Naive thymus-derived CD4-positive, alpha-beta T cell (primary cell): ENCODE results near the gene LMAN1. TPM values are rescaled to one million over a fixed set of nuclear protein-coding genes. Genes with fewer than 3 reads are reported as not detected.

Experiments used
- ATAC-seq: fragments of 150-1000 bp; cut with Tn5 transposase; 2 replicates; pipeline ENCODE4 v1.10.0; 2021; ENCODE audit warnings: mild to moderate bottlenecking, moderate library complexity
- CTCF ChIA-PET: fragments of 350-600 bp; sonication (Branson Sonifier 250); formaldehyde crosslinking; loops from one replicate; lab custom pipeline; 2021; ENCODE audit warnings: antibody characterized with exemption; lab: Charles Lee
- POLR2A ChIA-PET: fragments of 350-600 bp; sonication (Branson Sonifier 250); formaldehyde crosslinking; loops from one replicate; lab custom pipeline; 2021; ENCODE audit warnings: antibody characterized with exemption, inconsistent platforms; lab: Charles Lee
- DNase-seq, 9 donors: peaks; one replicate each; pipeline versions ENCODE4 v3.0.0 to v3.0.0-alpha.2; 2020 to 2022; ENCODE audit warnings: mixed read lengths in 1 of 9
- H3K27ac ChIP-seq: one replicate; pipeline ENCODE4 v1.7.0; 2013; ENCODE audit warnings: mild to moderate bottlenecking, low read depth, low read length, moderate library complexity
- H3K27me3 ChIP-seq, 2 donors: one replicate each; pipeline ENCODE4 v1.7.0; 2013; ENCODE audit warnings: low read length in 2 of 2, mild to moderate bottlenecking in 2 of 2, moderate library complexity in 2 of 2; ENCODE audit not compliant: control insufficient read depth in 2 of 2, insufficient read depth in 2 of 2
- H3K36me3 ChIP-seq, 3 experiments: 1 replicate in 2 of 3; 2 replicates in 1 of 3; pipeline ENCODE4 v1.7.0; 2013; ENCODE audit warnings: low read length in 3 of 3, mild to moderate bottlenecking in 3 of 3, moderate library complexity in 1 of 3; ENCODE audit not compliant: insufficient read depth in 3 of 3, control insufficient read depth in 2 of 3
- H3K4me1 ChIP-seq, 2 donors: one replicate each; pipeline ENCODE4 v1.7.0; 2013; ENCODE audit warnings: low read length in 2 of 2, mild to moderate bottlenecking in 2 of 2, moderate library complexity in 1 of 2; ENCODE audit not compliant: control insufficient read depth in 2 of 2, insufficient read depth in 2 of 2
- H3K4me3 ChIP-seq: 2 replicates; pipeline ENCODE4 v1.7.0; 2013; ENCODE audit warnings: mild to moderate bottlenecking, low read length
- H3K9me3 ChIP-seq, 3 experiments: 1 replicate in 2 of 3; 2 replicates in 1 of 3; pipeline ENCODE4 v1.7.0; 2013; ENCODE audit warnings: low read length in 3 of 3; ENCODE audit not compliant: control insufficient read depth in 2 of 3
- H3K27ac Mint-ChIP-seq, 9 donors: one replicate each; pipeline ENCODE4 v1.8.0; 2020 to 2022; ENCODE audit warnings: mixed read lengths in 9 of 9, mild to moderate bottlenecking in 8 of 9, moderate library complexity in 5 of 9, inconsistent platforms in 2 of 9
- H3K27me3 Mint-ChIP-seq, 5 donors: one replicate each; pipeline ENCODE4 v1.8.0; 2021 to 2022; ENCODE audit warnings: mixed read lengths in 5 of 5, mild to moderate bottlenecking in 1 of 5
- H3K36me3 Mint-ChIP-seq, 5 donors: one replicate each; pipeline ENCODE4 v1.8.0; 2020 to 2022; ENCODE audit warnings: mixed read lengths in 5 of 5, mild to moderate bottlenecking in 3 of 5, inconsistent platforms in 1 of 5
- H3K4me1 Mint-ChIP-seq, 7 donors: one replicate each; pipeline ENCODE4 v1.8.0; 2020 to 2022; ENCODE audit warnings: mixed read lengths in 7 of 7, mild to moderate bottlenecking in 3 of 7, inconsistent platforms in 1 of 7
- H3K4me3 Mint-ChIP-seq, 10 donors: one replicate each; pipeline ENCODE4 v1.8.0; 2020 to 2022; ENCODE audit warnings: mild to moderate bottlenecking in 10 of 10, mixed read lengths in 10 of 10, moderate library complexity in 6 of 10, inconsistent platforms in 2 of 10
- H3K9me3 Mint-ChIP-seq, 11 donors: one replicate each; pipeline ENCODE4 v1.8.0; 2020 to 2022; ENCODE audit warnings: mixed read lengths in 11 of 11, mild to moderate bottlenecking in 4 of 11, inconsistent platforms in 1 of 11, moderate library complexity in 1 of 11
- intact Hi-C, 2 donors: fragments of 100-400 bp; cut with micrococcal nuclease; formaldehyde crosslinking; loops; one replicate each; pipeline ENCODE4 v1.15.1; 2023
- polyA plus RNA-seq, 2 donors: library from polyadenylated mRNA; unstranded; fragments of 300-500 nt; fragmentation: Illumina TruSeq; gene quantifications; one replicate each; pipeline ENCODE4 v1.2.3, GENCODE V29; 2021
- total RNA-seq, 6 experiments: library from RNA in 5 of 6; stranded (reverse) in 5 of 6; gene quantifications; 1 replicate in 5 of 6; 2 replicates in 1 of 6; pipeline ENCODE4 v1.2.3 and lab custom pipeline; 2021 to 2026

Gene LMAN1
- total and polyA plus RNA-seq, 7 experiments from 2014 or later: 21.6 to 120 (median 38.9) TPM

DNA sequence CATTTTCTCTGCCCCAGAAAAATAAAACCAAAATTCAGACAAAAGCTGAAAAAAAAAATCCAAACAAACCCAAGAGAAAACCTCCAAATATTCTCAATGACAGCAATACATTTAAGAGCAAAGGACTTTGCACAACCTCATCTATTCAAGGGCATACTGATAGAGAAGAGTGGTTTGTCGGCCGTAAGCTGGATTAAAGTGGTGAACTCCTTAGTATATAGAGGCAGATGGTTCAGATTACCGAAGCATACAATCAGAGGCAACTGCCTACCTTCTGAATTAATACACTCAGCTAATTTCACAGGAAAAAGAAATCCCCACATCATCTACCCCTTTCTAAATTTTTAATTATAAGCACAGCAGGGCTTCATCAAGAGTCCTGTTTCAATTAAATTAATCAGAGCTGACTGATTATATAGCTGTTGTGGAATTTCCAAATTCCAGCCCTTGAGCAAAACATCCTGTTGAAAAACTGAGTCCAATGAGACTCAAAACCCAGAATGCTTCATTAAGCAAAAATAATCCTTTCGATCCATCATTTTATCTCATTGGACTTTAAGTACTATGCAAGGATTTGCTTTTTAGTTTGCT lies 40.5 kb downstream of the LMAN1 start, which contains the start of gene CPLX4:
Gene CPLX4 (minus strand): TSS at position 190 of the 591 bp plus-strand sequence. CDS start 187 bp downstream, at position 3.
- no peak for DNase-seq
- ATAC-seq: no peak
- Histone ChIP-seq H3K4me3 (no peak within 1 kb of the TSS), H3K36me3 (no peaks in the 10 kb centered on the region), H3K27me3 (no peaks in the 10 kb centered on the region), H3K4me1 (no peaks in the 10 kb centered on the region), H3K9me3 (no peaks in the 10 kb centered on the region), H3K27ac (no peak within 1 kb of the TSS)
- ChIA-PET CTCF (no interaction called here), POLR2A (interaction anchor here (0.5 kb wide), 1 partner anchor 29 kb away, joined by 3 read pairs; no protein-coding TSS in a partner anchor)
- intact Hi-C loops: no loop called here
- Mint-ChIP-seq H3K9me3 (no peaks in the 10 kb centered on the region), H3K4me1 (no peaks in the 10 kb centered on the region), H3K27ac (no peak within 1 kb of the TSS), H3K27me3 (peaks cover 5 to 42% (median 9%) of the 10 kb centered on the region in 5 donors), H3K36me3 (no peaks in the 10 kb centered on the region), H3K4me3 (no peak within 1 kb of the TSS)

DNA sequence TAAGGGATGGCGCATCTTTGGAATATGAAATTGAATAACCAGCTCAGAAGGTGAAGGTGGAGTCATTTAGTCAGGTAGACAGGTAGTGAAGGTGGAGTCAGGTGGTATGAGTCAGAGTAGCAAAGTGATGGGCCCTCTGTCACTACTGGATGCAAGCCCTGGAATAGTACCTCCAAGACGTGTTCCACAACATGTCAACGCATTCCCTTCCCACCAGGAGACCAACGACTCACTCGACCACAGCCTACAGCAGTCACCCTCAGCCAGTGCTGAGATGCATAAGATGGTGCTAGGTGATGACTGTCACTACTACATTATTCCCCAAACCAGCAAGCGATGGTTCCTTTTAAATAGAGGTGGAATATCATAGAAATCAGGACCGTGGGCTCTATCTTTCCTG lies 47.4 kb downstream of the LMAN1 start:
- Mint-ChIP-seq H3K9me3 (no peaks in the 10 kb centered on the region), H3K27me3 (peaks cover 29 to 59% (median 38%) of the 10 kb centered on the region in 5 donors), H3K4me1 (peaks cover 0 to 3% (median 0%) of the 10 kb centered on the region in 7 donors), H3K36me3 (no peaks in the 10 kb centered on the region), H3K27ac (no peak overlapping the region), H3K4me3 (no peak overlapping the region)
- Histone ChIP-seq H3K36me3 (no peaks in the 10 kb centered on the region), H3K27me3 (peaks cover 0 to 10% of the 10 kb centered on the region in 2 donors), H3K27ac (no peak overlapping the region), H3K9me3 (no peaks in the 10 kb centered on the region), H3K4me1 (peaks cover 0 to 4% of the 10 kb centered on the region in 2 donors), H3K4me3 (no peak overlapping the region)
- ChIA-PET CTCF (interaction anchor here (1.0 kb wide), 1 partner anchor 90 kb away, joined by 4 read pairs; no protein-coding TSS in a partner anchor), POLR2A (no interaction called here)
- intact Hi-C loops: no loop called here
- ATAC-seq (no peak), DNase-seq (no peak)

DNA sequence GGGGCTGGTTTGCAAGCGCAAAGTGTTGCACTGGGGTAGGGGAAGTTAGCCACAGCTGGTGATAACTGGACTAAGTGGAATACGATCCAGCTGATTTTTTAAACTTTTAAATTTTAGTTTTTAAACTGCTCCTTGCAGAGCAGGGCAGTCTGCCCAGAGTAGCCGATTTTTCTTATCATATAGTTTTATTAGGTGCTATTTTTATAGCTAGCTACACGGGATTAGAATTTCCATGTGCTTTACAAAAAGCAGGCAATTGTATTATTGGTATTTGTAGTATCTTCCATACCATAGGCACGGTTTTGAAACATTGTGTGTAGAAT lies 50.2 kb downstream of the LMAN1 start:
- Histone ChIP-seq H3K27me3 (peaks cover 0 to 10% of the 10 kb centered on the region in 2 donors), H3K36me3 (no peaks in the 10 kb centered on the region), H3K9me3 (no peaks in the 10 kb centered on the region), H3K4me1 (peaks cover 0 to 4% of the 10 kb centered on the region in 2 donors), H3K4me3 (peak overlapping the region; percentile 56), H3K27ac (no peak overlapping the region)
- peak overlapping the region in 6 of 10 donors; percentile 46 to 76 (median 61) for H3K4me3 Mint-ChIP-seq
- ATAC-seq (no peak), DNase-seq (no peak)
- no peaks in the 10 kb centered on the region for H3K36me3 Mint-ChIP-seq
- peaks cover 30 to 63% (median 52%) of the 10 kb centered on the region in 5 donors for H3K27me3 Mint-ChIP-seq
- H3K9me3 Mint-ChIP-seq: no peaks in the 10 kb centered on the region
- ChIA-PET CTCF (interaction anchor here (0.7 to 4.2 kb wide), 5 partner anchors 8 to 530 kb away, joined by 3 to 68 read pairs (median 3); no protein-coding TSS in a partner anchor), POLR2A (no interaction called here)
- no peak overlapping the region for H3K27ac Mint-ChIP-seq
- peaks cover 0 to 3% (median 0%) of the 10 kb centered on the region in 7 donors for H3K4me1 Mint-ChIP-seq
- intact Hi-C loops: loop anchor here (1.0 to 2.0 kb wide), 4 partner anchors 50 to 94 kb away; partner anchors contain the start of gene LMAN1 (in 2 of the 2)

DNA sequence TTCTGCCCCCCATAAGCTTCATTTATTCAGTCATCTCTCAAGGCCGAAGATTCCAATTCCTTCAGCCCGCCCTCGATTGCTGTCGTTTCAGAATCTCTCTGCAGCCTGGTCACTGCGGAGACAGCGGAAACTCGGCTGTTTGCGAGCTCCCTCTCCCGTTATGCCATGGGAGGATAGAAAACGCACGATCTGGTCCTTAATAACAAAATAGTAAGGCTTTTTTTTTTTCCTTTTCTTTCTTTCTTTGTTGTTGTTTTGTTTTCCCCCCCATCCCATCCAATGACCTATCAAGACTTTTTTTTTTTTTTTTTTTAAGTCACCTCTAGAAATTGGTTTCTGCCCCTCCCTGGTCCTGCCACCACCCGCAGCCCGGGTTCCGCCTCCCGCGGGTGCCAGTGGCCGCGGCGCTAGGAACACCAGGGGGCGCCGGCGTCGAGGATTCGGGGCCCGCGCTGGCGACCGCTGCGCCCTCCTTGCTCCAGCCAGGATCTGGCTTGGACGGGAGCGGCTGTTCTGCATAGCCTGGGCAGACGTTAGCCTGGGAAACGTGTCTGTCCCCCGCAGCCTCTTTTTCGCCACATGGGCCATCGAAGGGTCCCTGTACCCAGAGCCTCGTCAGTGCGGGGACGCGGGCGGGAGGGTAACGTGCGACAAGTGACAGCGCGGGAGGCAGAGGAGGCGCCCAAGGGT lies 50.7 kb downstream of the LMAN1 start:
- intact Hi-C loops: loop anchor here (1.0 to 2.0 kb wide), 4 partner anchors 50 to 94 kb away; partner anchors contain the start of gene LMAN1 (in 2 of the 2)
- no peaks in the 10 kb centered on the region for H3K9me3 Mint-ChIP-seq
- peaks cover 30 to 65% (median 52%) of the 10 kb centered on the region in 5 donors for H3K27me3 Mint-ChIP-seq
- peak; percentile 89 for ATAC-seq
- ChIA-PET CTCF (interaction anchor here (0.7 to 4.2 kb wide), 5 partner anchors 8 to 531 kb away, joined by 3 to 68 read pairs (median 3); no protein-coding TSS in a partner anchor), POLR2A (no interaction called here)
- H3K4me3 Mint-ChIP-seq: peak overlapping the region in 9 of 10 donors; percentile 23 to 76 (median 61)
- H3K4me1 Mint-ChIP-seq: peaks cover 0 to 3% (median 0%) of the 10 kb centered on the region in 7 donors
- Histone ChIP-seq H3K9me3 (no peaks in the 10 kb centered on the region), H3K4me3 (peak overlapping the region; percentile 56), H3K27ac (no peak overlapping the region), H3K27me3 (peaks cover 0 to 10% of the 10 kb centered on the region in 2 donors), H3K4me1 (peaks cover 0 to 4% of the 10 kb centered on the region in 2 donors), H3K36me3 (no peaks in the 10 kb centered on the region)
- no peaks in the 10 kb centered on the region for H3K36me3 Mint-ChIP-seq
- peak overlapping the region in 1 of 9 donors; percentile 44 for H3K27ac Mint-ChIP-seq
- DNase-seq: peak; percentile 23 to 84 (median 57)

DNA sequence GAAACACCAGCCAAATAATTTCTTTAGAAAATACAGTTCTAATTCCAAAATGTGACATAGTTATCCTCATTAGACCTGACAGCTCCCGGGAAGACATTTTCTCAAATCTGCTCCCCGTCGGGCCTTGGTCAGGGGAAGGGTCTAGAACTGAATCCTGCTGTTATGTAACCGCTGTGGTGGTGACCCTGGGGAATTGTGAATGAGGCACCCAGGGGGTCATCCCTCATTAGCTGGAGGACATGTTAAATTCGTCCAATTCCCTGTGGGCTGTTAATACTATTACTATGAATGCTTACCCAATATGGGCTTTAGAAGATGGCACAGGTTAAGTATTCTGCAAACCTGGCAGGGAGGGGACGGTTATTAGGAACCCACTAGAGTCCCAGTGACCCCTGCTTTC lies 52.4 kb downstream of the LMAN1 start:
- no peak overlapping the region for H3K4me3 ChIP-seq
- no peaks in the 10 kb centered on the region for H3K9me3 ChIP-seq
- peaks cover 0 to 3% (median 0%) of the 10 kb centered on the region in 7 donors for H3K4me1 Mint-ChIP-seq
- H3K36me3 Mint-ChIP-seq: no peaks in the 10 kb centered on the region
- H3K4me3 Mint-ChIP-seq: no peak overlapping the region
- ATAC-seq (no peak), DNase-seq (no peak)
- H3K27ac ChIP-seq: no peak overlapping the region
- CTCF ChIA-PET: interaction anchor here (4.2 kb wide), 1 partner anchor 96 kb away, joined by 68 read pairs; no protein-coding TSS in a partner anchor
- H3K36me3 ChIP-seq: no peaks in the 10 kb centered on the region
- intact Hi-C loops: no loop called here
- peaks cover 25 to 58% (median 47%) of the 10 kb centered on the region in 5 donors for H3K27me3 Mint-ChIP-seq
- H3K9me3 Mint-ChIP-seq: no peaks in the 10 kb centered on the region
- H3K27me3 ChIP-seq: peaks cover 0 to 10% of the 10 kb centered on the region in 2 donors
- H3K4me1 ChIP-seq: peaks cover 0 to 4% of the 10 kb centered on the region in 2 donors
- H3K27ac Mint-ChIP-seq: no peak overlapping the region
- POLR2A ChIA-PET: no interaction called here

DNA sequence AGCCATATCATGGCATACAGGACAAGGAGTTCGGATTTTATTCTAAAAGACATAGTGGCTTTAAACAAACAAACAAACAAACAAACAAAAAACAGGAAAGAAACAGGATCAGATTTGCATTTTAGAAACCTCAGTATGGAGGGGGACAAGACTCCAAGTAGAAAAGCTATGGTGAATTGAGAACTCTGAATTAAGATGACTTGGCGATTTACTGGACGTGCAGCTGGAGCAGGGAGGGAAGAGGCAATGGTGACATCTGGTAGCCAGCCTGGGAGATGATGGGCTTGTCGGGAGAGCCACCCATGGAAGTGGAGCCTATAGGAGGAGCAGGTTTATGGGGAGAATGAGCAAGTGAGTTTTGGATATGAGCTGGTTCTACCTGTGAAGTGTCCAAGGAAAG lies 53.8 kb downstream of the LMAN1 start:
- ATAC-seq (no peak), DNase-seq (no peak)
- no peak overlapping the region for H3K4me3 ChIP-seq
- no peak overlapping the region for H3K27ac Mint-ChIP-seq
- H3K9me3 Mint-ChIP-seq: no peaks in the 10 kb centered on the region
- no peaks in the 10 kb centered on the region for H3K36me3 Mint-ChIP-seq
- no peaks in the 10 kb centered on the region for H3K36me3 ChIP-seq
- H3K27me3 Mint-ChIP-seq: peaks cover 17 to 45% (median 40%) of the 10 kb centered on the region in 5 donors
- ChIA-PET CTCF (no interaction called here), POLR2A (no interaction called here)
- H3K4me3 Mint-ChIP-seq: no peak overlapping the region
- no peaks in the 10 kb centered on the region for H3K9me3 ChIP-seq
- peaks cover 0 to 4% of the 10 kb centered on the region in 2 donors for H3K4me1 ChIP-seq
- H3K27me3 ChIP-seq: peaks cover 0 to 10% of the 10 kb centered on the region in 2 donors
- no peak overlapping the region for H3K27ac ChIP-seq
- intact Hi-C loops: no loop called here
- peaks cover 0 to 7% (median 0%) of the 10 kb centered on the region in 7 donors for H3K4me1 Mint-ChIP-seq
